GM18858 (cell line): ENCODE data around the gene OTX1.

Source experiments
- ATAC-seq: cut with Tn5 transposase; IDR thresholded peaks from one replicate; pipeline ENCODE4 v1.9.1; 2021; ENCODE audit not compliant: unreplicated experiment

The OTX1 gene

GRCh38 chr2:63046961-63047320 lies 3.7 kb upstream of the OTX1 start:
- no peak for ATAC-seq

DNA sequence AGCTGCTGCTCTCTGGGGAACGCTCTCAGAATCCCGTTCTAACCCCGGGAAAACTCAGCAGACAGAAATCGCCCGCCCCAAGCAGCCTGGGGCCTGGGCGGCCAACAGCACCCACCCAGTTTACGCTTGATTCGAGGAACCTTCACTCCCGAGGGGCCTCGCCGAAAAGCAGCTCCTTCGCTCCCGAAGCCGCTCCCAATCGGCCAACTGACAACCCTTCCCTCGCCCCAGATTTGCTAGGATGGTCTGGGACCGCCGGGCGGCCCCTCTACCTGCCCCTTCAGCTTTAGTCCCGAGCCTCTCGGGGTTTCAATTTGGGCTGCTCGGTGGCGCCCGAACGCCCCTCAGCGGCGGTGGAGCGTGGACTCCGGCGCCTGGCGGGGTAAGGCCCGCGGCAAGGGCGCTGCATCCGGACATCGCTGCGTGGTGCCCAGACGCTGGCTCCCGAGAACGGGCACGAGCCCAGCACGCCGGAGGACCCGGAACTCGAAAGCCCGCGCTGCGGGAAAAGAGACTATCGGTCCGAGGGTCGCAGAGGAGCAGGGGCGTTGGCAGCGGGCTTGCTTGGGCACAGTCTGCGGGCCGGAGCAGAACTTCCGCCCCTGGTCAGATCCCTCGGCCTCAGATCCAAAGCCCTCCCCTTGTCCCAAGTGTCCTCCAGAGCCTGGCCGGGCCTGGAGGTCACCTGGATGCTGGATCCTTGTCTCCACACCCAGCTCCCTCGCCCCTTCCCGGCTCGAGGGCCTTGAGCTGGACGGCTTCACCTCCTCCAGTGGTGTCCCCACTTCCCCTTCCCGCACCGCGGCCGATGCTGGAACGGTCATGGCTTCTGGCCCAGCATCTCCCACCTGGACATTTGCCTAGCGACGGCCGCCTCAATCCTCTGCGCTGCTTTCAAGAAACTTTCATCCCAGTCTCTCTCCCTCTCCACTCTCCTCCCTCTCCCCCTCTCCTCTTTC lies 3.0 kb upstream of the OTX1 start:
- ATAC-seq: no peak

- ATAC-seq: no peak
Measured at GRCh38 chr2:63048367-63049171, 2.1 kb upstream of the OTX1 start.

- ATAC-seq: no peak
Measured at GRCh38 chr2:63049211-63049969, 1.2 kb upstream of the OTX1 start.

DNA sequence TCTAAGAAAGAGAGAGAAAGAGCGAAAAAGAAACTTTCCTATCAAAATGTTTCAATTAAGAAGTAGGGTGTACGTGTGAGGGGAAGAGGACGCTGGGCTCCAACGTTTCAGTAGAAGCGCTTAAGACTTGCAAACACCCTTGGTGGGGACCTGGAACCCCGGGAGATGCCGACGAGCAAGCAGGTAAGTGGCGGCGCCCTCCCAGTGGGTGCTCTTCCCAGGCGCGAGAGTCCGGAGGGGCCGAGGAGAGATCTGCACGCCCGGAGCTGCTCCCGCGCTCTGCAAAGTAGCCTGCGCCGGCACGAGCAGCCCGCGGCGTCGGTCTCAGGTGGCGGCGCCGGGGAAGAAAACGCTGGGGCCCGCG lies 678 bp upstream of the OTX1 start:
- peak; percentile 16 for ATAC-seq

DNA sequence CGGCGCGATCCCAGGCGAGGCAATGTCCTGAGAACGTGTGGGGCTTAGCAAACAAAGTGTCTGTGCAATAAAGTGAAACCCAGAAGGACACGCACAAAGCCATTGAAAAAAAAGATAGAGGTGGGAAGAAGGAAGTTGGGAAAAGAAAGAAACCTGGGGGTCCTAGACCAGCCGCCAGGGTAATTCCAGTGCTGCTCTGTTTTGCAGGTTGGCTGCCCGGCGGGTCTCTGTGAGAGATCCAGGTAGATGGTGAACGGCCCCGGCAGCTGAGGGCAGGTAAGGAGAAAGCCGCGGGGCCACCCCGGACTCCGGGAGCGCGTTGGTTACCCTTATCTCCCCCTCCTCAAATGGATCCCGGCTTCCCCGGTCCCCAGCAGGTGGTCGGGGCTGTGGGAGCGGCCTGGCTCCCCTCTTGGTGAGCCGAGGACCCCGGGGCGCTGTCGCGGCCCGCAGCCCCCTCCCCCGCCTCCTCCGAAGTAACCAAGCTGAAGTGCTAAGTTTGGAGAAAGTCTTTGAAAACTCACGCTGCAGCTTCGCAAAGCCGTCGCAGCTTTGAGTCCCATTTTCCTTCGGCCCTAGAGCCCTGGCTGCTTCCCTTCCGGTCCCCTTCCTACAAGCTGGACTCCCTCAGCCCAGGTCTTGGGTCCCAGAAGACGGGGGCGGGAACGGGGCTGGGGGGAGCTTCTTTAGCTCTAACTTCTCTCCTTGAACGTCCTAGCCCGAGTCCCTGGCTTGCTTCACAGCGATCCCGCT lies 588 bp downstream of the OTX1 start:
- ATAC-seq: no peak

DNA sequence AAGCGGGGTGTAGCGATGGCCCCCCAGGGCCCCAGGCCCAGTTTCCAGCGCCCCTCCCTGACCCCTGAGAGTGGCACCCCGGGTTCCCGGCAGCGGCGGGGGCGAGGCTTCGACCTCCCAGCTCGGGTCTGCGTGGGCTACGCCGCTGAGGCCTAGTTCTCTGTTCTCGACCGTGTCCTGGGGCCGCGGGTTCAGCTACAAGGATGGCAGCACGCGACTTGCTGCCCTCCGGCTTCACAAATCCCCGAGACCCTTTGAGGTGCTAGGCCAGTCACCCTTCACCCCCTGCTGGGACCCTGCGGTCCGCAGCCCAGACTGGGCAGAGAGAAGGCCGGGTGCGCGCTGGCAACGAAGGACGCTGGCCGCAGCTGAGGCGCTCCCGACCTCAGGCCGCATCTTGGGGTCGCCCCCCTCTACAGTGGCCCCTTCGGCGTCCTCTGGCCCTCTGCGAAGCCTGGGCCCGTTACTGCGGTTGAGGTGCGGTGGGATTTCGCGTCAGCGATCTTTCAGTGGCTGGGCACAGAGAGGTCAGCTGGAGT lies 1.2 kb downstream of the OTX1 start:
- ATAC-seq: no peak

DNA sequence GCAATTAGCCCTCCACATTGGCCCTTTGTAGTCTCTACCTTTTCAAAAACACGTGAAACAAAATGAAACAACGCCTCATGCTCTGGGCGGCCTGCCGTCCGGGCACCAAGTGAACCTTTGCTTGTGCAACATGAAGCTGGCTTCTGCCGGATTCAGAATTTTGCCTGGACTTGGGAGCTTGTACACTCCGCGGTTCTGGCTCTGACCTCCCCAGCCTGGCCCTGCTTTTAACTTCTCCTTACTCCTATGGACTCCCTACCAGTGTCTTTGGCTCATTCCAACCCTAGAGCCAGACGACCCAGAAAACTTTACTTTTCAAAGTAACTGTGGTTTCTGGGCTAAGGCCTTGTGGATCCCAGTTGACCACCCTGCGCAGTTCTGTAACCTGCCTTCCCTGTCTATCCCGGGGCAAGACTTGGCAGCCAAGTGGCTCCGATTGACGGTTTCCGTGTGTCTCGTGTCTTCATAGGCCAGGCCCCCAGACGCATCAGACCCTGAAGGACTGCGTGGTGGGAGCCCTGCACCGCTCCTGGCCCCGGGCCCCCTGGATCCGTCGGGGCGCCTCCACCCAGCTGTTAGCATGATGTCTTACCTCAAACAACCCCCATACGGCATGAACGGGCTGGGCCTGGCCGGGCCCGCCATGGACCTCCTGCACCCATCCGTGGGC lies 1.9 kb downstream of the OTX1 start:
- no peak for ATAC-seq

DNA sequence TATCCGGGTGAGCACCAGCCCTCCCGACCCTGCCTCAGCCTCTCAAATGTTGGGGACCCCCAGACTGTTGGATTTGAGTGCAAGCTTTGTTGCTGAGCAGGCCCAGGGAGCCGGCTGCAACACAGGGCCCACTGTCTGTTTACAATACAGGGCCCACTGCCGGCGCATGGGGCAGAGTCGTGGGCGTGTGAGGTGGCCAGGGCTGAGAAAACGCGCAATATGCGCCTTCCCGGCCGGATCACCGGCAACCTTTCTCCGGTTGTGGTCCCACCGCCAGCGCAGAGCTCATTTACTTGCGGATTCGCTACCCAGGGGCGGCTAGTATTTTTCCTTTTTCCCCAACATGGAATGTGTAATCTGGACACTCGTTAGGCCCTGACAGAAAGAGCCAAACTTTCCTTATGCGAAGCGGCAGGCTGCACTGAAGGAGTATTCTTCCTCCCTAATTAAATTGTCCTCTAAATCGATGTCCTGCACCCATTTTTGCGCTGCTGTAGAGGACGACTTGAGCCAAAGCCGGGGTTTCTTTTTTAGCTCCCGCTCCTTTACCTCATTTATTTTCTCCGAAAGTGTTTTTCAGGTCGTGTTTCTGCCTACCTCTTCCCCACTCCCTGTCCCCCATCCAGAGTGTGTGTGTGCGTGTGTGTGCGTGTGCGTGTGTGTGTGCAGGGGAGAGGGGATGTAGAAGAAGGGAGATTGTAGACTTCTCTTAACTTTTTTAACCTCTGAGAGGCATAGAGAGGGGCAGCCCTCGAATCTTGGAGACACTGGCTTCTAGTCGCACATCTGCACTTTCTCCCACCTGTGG lies 2.7 kb downstream of the OTX1 start:
- ATAC-seq: no peak

- ATAC-seq: no peak
Measured at GRCh38 chr2:63053889-63054602, 3.4 kb downstream of the OTX1 start.

GRCh38 chr2:63054841-63055225 lies 4.2 kb downstream of the OTX1 start:
- no peak for ATAC-seq

- no peak for ATAC-seq
Measured at GRCh38 chr2:63055226-63056106, 4.8 kb downstream of the OTX1 start.

DNA sequence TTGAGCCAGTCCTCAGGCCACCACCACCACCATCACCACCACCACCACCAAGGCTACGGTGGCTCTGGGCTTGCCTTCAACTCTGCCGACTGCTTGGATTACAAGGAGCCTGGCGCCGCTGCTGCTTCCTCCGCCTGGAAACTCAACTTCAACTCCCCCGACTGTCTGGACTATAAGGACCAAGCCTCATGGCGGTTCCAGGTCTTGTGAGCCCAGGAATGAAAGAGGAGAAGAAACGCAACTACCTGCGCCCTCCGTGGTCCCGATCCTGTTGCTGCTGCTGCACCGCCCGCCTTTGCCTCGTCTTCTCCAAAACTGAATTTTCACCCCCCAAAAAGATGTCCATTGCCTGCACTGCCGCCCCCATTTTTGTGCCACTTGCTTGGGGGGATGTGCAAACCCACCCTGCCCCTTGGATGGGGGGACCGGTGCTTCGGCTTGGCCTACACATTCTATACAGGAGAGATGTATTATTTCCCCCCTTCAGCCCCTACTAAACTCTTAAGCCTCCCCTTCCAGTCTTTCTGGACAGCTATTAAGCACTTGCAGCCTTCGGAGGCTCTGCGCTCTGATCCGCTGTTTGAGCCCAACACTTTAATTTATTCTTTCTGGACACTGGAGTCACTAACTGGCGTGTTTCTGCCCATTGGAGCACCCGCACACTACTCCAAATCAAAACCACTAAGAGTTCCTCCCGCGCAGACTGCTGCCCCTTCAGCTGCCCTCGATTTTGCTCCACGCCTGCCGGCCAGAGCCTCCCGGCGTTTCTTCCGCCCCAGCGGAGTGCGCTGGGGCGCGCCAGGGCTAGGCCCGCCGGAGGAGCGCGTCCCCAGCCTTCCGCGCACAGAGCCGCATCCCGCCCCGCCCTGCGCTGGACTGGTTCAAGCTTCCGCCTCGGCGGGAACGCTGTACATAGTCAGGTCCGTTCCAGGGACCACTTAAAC lies 5.7 kb downstream of the OTX1 start:
- ATAC-seq: no peak

DNA sequence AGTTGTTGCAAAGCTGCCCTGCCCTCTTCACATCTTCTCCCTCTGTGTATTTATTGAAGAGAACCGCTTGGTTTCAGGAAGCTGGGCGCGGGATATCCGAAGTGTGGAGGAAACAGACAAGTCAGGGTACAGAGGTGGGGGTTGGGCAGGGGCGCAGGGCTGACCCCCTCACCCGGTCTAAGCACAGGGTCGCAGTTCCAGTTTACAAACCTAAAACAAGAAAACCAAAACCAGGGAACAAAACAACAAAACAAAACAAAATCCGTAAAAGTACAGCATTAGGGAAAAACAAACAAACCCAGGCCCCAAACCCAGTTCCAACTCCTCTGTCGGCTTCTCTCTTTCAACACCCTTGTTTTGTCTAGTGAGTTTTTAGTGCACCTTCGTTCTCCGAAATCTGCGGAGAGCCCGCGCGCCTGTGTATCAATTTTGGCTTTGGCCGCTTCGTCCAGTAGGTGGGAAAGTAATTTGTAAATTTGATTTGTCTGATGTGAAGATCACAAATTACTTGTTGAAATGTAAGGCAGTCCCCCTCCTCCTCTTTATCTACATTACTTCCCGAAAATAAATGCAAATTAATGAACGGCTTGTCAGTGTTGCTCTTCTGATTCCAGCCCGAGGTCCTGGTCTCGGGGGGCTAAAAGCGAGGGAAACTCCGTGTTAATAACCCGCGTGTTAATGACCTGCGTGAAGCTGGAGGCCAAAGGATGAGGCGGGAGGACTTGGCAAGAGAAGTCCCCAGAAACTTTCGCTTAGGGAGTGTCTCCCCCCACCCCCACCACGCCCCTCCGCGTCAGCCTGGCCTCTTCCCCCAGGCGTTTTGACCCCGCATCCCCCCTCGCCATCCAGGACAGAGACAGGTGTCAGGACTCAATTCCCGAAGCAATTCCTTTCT lies 6.9 kb downstream of the OTX1 start:
- no peak for ATAC-seq

- no peak for ATAC-seq
Measured at GRCh38 chr2:63058144-63058920, 7.7 kb downstream of the OTX1 start.
